H1 (cell line): ENCODE results near the gene MARS1. TPM values are rescaled to one million over a fixed set of nuclear protein-coding genes. Genes with fewer than 3 reads are reported as not detected.

Source experiments
- CTCF ChIA-PET: fragments of 300-600 bp; sonication (Branson Sonifier 250); formaldehyde crosslinking; loops from one replicate; lab custom pipeline; 2021; ENCODE audit not compliant: partially characterized antibody; lab: Charles Lee
- POLR2A ChIA-PET: fragments of 300-600 bp; sonication (Branson Sonifier 250); formaldehyde crosslinking; loops from one replicate; lab custom pipeline; 2021; ENCODE audit warnings: inconsistent platforms; ENCODE audit not compliant: partially characterized antibody; lab: Charles Lee
- DNase-seq, 2 experiments: peaks; one replicate each; pipeline versions ENCODE4 v3.0.0 to v3.0.0-alpha.2; 2010 to 2022; ENCODE audit warnings: low spot score in 2 of 2, low read depth in 1 of 2, mixed read lengths in 1 of 2
- FAIRE-seq: peaks from 2 replicates; lab custom pipeline; 2011; peaks lifted over from hg19 to GRCh38; lab: Jason Lieb, UNC
- H2AFZ ChIP-seq: 2 replicates; pipeline ENCODE4 v1.8.1; 2012; ENCODE audit warnings: low read length, inconsistent platforms
- H2AK5ac ChIP-seq: 2 replicates; pipeline ENCODE4 v1.6.1; 2013; ENCODE audit warnings: low read depth, low read length
- H2BK120ac ChIP-seq: replicated peaks from 2 replicates; pipeline ENCODE3; 2013; ENCODE audit warnings: low read depth, low read length, inconsistent platforms
- H2BK12ac ChIP-seq: 2 replicates; pipeline ENCODE4 v1.6.1; 2013; ENCODE audit warnings: low read depth, low read length
- H2BK15ac ChIP-seq: 2 replicates; pipeline ENCODE4 v1.6.1; 2013; ENCODE audit warnings: low read length
- H2BK20ac ChIP-seq: 2 replicates; pipeline ENCODE4 v1.6.1; 2013; ENCODE audit warnings: low read length
- H2BK5ac ChIP-seq: 2 replicates; pipeline ENCODE4 v1.6.1; 2013; ENCODE audit warnings: low read depth, low read length
- H3K14ac ChIP-seq: 2 replicates; pipeline ENCODE4 v1.6.1; 2013; ENCODE audit warnings: inconsistent platforms; ENCODE audit not compliant: insufficient read length
- H3K18ac ChIP-seq: 2 replicates; pipeline ENCODE4 v1.6.1; 2013; ENCODE audit warnings: low read length; ENCODE audit errors: extremely low read depth
- H3K23ac ChIP-seq: 2 replicates; pipeline ENCODE4 v1.6.1; 2013; ENCODE audit warnings: inconsistent platforms; ENCODE audit not compliant: insufficient read length
- H3K23me2 ChIP-seq: 2 replicates; pipeline ENCODE4 v1.6.1; 2013; ENCODE audit warnings: low read depth, low read length
- H3K27ac ChIP-seq: 2 replicates; pipeline ENCODE4 v1.6.1; 2011; ENCODE audit warnings: low read depth, low read length, inconsistent platforms
- H3K27me3 ChIP-seq, 4 experiments: replicated peaks in 1 of 4; 1 replicate in 1 of 4; 2 replicates in 3 of 4; pipeline versions ENCODE4 v1.6.1 to v1.8.1; 2011 to 2013; ENCODE audit warnings: low read length in 3 of 4, mild to moderate bottlenecking in 3 of 4, inconsistent platforms in 2 of 4, mixed read lengths in 2 of 4, moderate library complexity in 1 of 4; ENCODE audit not compliant: control insufficient read depth in 3 of 4, insufficient read depth in 3 of 4; ENCODE audit errors: extremely low read depth in 1 of 4
- H3K36me3 ChIP-seq, 4 experiments: 2 replicates each; pipeline versions ENCODE4 v1.6.1 to v1.8.1; 2011 to 2013; ENCODE audit warnings: mild to moderate bottlenecking in 4 of 4, low read length in 3 of 4, moderate library complexity in 2 of 4, control low read depth in 1 of 4, inconsistent platforms in 1 of 4; ENCODE audit not compliant: insufficient read depth in 4 of 4, control insufficient read depth in 2 of 4
- H3K4ac ChIP-seq: replicated peaks from 2 replicates; pipeline ENCODE3; 2013; ENCODE audit warnings: low read length, low read depth, mixed read lengths, inconsistent platforms; ENCODE audit not compliant: insufficient read length
- H3K4me1 ChIP-seq, 4 experiments: replicated peaks in 1 of 4; 1 replicate in 1 of 4; 2 replicates in 3 of 4; pipeline versions ENCODE4 v1.6.1 to v1.8.1; 2011 to 2013; ENCODE audit warnings: low read length in 3 of 4, inconsistent platforms in 2 of 4, mixed read lengths in 1 of 4; ENCODE audit not compliant: insufficient read depth in 4 of 4, control insufficient read depth in 3 of 4
- H3K4me2 ChIP-seq, 2 experiments: 2 replicates each; pipeline versions ENCODE4 v1.6.1 to v1.8.1; 2011 to 2013; ENCODE audit warnings: low read depth in 2 of 2, low read length in 2 of 2, control low read depth in 1 of 2, inconsistent platforms in 1 of 2, mild to moderate bottlenecking in 1 of 2; ENCODE audit not compliant: insufficient read depth in 1 of 2
- H3K4me3 ChIP-seq, 4 experiments: fragments of 200-600, 300-600 bp in 1 of 4; sonication (generic), shearing (Covaris generic), sonication (Bioruptor Twin) in 1 of 4; 2 replicates each; pipeline versions ENCODE4 v1.5.1 to v1.8.1; 2011 to 2016; ENCODE audit warnings: low read length in 4 of 4, low read depth in 3 of 4, control low read depth in 2 of 4, inconsistent platforms in 2 of 4, mild to moderate bottlenecking in 2 of 4, mixed read lengths in 1 of 4, moderate library complexity in 1 of 4; ENCODE audit not compliant: insufficient read depth in 2 of 4; ENCODE audit errors: extremely low read depth in 1 of 4
- H3K56ac ChIP-seq: replicated peaks from 2 replicates; pipeline ENCODE3; 2013; ENCODE audit warnings: low read depth, mild to moderate bottlenecking, mixed read lengths, low read length, inconsistent platforms; ENCODE audit not compliant: insufficient read length
- H3K79me1 ChIP-seq: 2 replicates; pipeline ENCODE4 v1.6.1; 2013; ENCODE audit warnings: low read depth, low read length, control low read depth
- H3K79me2 ChIP-seq, 2 experiments: 2 replicates each; pipeline versions ENCODE4 v1.6.1 to v1.8.1; 2012 to 2013; ENCODE audit warnings: low read length in 2 of 2, mild to moderate bottlenecking in 2 of 2, inconsistent platforms in 1 of 2; ENCODE audit not compliant: insufficient read depth in 2 of 2, control insufficient read depth in 1 of 2
- H3K9ac ChIP-seq, 4 experiments: replicated peaks in 1 of 4; 1 replicate in 1 of 4; 2 replicates in 3 of 4; pipeline versions ENCODE4 v1.6.1 to v1.8.1; 2011 to 2013; ENCODE audit warnings: low read depth in 3 of 4, low read length in 3 of 4, control low read depth in 2 of 4, mild to moderate bottlenecking in 2 of 4, moderate library complexity in 2 of 4, inconsistent platforms in 1 of 4; ENCODE audit errors: extremely low read depth in 1 of 4
- H3K9me3 ChIP-seq, 2 experiments: 2 replicates each; pipeline versions ENCODE4 v1.6.1 to v1.8.1; 2012 to 2013; ENCODE audit warnings: mild to moderate bottlenecking in 2 of 2, moderate library complexity in 2 of 2, control low read depth in 1 of 2, inconsistent platforms in 1 of 2, low read depth in 1 of 2, low read length in 1 of 2, mixed read lengths in 1 of 2; ENCODE audit not compliant: insufficient read depth in 2 of 2
- H4K20me1 ChIP-seq, 2 experiments: replicated peaks in 1 of 2; 2 replicates each; pipeline versions ENCODE3 to v1.8.1; 2011 to 2013; ENCODE audit warnings: inconsistent platforms in 2 of 2, low read length in 2 of 2, mild to moderate bottlenecking in 1 of 2; ENCODE audit not compliant: insufficient read depth in 2 of 2, control insufficient read depth in 1 of 2
- H4K5ac ChIP-seq: 2 replicates; pipeline ENCODE4 v1.6.1; 2013; ENCODE audit warnings: low read length, low read depth, mixed read lengths, inconsistent platforms; ENCODE audit not compliant: insufficient read length
- H4K8ac ChIP-seq: 2 replicates; pipeline ENCODE4 v1.8.0; 2013; ENCODE audit warnings: mild to moderate bottlenecking, moderate library complexity, low read length, inconsistent platforms; ENCODE audit not compliant: insufficient read depth; ENCODE audit errors: extremely low read depth
- H4K91ac ChIP-seq: replicated peaks from 2 replicates; pipeline ENCODE3; 2013; ENCODE audit warnings: low read length, mixed read lengths, inconsistent platforms; ENCODE audit not compliant: insufficient read length
- CBX8 ChIP-seq: fragments of 300-800, 300-1000 bp; sonication (generic); IDR thresholded peaks from 2 replicates; pipeline ENCODE4 v1.7.1; 2016; ENCODE audit warnings: low read depth, low read length, borderline replicate concordance
- CEBPB ChIP-seq: IDR thresholded peaks from 2 replicates; pipeline ENCODE4 v1.6.1; 2012; ENCODE audit warnings: low read depth, low read length
- CHD1 ChIP-seq: IDR thresholded peaks from 2 replicates; pipeline ENCODE4 v1.6.1; 2012; ENCODE audit warnings: low read depth, low read length, improper control_type of control experiment
- FOSL1 ChIP-seq: IDR thresholded peaks from 2 replicates; pipeline ENCODE4 v1.6.1; 2011; ENCODE audit warnings: mild to moderate bottlenecking, low read depth, low read length, moderate library complexity; ENCODE audit not compliant: insufficient read depth
- MAFK ChIP-seq: IDR thresholded peaks from 2 replicates; pipeline ENCODE4 v1.6.1; 2012; ENCODE audit warnings: low read depth, mild to moderate bottlenecking, improper control_type of control experiment, low read length
- RAD21 ChIP-seq, 2 experiments: IDR thresholded peaks in 1 of 2; conservative IDR thresholded peaks in 1 of 2; 2 replicates each; pipeline ENCODE4 v1.6.1; 2011; ENCODE audit warnings: low read depth in 2 of 2, low read length in 2 of 2, improper control_type of control experiment in 1 of 2, inconsistent platforms in 1 of 2, mild to moderate bottlenecking in 1 of 2, moderate library complexity in 1 of 2
- SAP30 ChIP-seq: fragments of 300-600 bp; sonication (generic); IDR thresholded peaks from 2 replicates; pipeline ENCODE4 v1.7.1; 2012; ENCODE audit warnings: low read length, moderate library complexity, mild to moderate bottlenecking, inconsistent platforms; ENCODE audit not compliant: insufficient read depth, insufficient replicate concordance
- TAF7 ChIP-seq: optimal IDR thresholded peaks from 2 replicates; pipeline ENCODE3; 2011; ENCODE audit warnings: low read depth, mild to moderate bottlenecking, inconsistent platforms, low read length, moderate library complexity, borderline replicate concordance
- YY1 ChIP-seq: IDR thresholded peaks from 2 replicates; pipeline ENCODE4 v1.6.1; 2011; ENCODE audit warnings: low read depth, mild to moderate bottlenecking, low read length
- WGBS, 2 experiments: shearing (Covaris generic) in 1 of 2; methylation state at CpG; one replicate each; pipeline versions ENCODE4 v1.1.6 to v1.1.7; 2013 to 2015; ENCODE audit warnings: low lambda C conversion rate in 2 of 2, mixed read lengths in 2 of 2, inconsistent platforms in 1 of 2, low coverage in 1 of 2, missing lambda C conversion rate in 1 of 2; ENCODE audit not compliant: insufficient replicate concordance in 2 of 2, insufficient coverage in 1 of 2, insufficient read length in 1 of 2; ENCODE audit errors: extremely low coverage in 1 of 2, missing lambda C conversion rate in 1 of 2; 5-methylcytosine and 5-hydroxymethylcytosine counted together
- polyA plus RNA-seq, 7 experiments: library from polyadenylated mRNA; depleted of rRNA in 3 of 7; stranded (reverse) in 5 of 7; unstranded in 2 of 7; fragments of >200 nt in 5 of 7; fragments of 200-250 nt in 2 of 7; gene quantifications; 1 replicate in 5 of 7; 2 replicates in 1 of 7; 4 replicates in 1 of 7; pipeline versions ENCODE4 v1.2.1 to v1.2.3, GENCODE V29; 2011 to 2013; ENCODE audit warnings: missing spikeins in 2 of 7, mixed read lengths in 2 of 7
- total RNA-seq: library from RNA; stranded (reverse); fragmentation: NEBNext Ultra II Directional; extraction: Animal tissue kit (Norgen Biotek cat#: 25700); gene quantifications from 2 replicates; pipeline ENCODE4 v1.2.1, GENCODE V29; 2021
- TF ChIP-seq, protein P1 (sequence below): IDR thresholded peaks from 2 replicates; pipeline ENCODE4 v1.6.1; 2011; ENCODE audit warnings: low read depth, mild to moderate bottlenecking, low read length; ENCODE audit not compliant: insufficient read depth

Gene MARS1
- total and polyA plus RNA-seq, 2 of the 8 experiments (the other 6 are each of a cell fraction or from before 2014, with no cell fraction given): 194 to 407 TPM

DNA sequence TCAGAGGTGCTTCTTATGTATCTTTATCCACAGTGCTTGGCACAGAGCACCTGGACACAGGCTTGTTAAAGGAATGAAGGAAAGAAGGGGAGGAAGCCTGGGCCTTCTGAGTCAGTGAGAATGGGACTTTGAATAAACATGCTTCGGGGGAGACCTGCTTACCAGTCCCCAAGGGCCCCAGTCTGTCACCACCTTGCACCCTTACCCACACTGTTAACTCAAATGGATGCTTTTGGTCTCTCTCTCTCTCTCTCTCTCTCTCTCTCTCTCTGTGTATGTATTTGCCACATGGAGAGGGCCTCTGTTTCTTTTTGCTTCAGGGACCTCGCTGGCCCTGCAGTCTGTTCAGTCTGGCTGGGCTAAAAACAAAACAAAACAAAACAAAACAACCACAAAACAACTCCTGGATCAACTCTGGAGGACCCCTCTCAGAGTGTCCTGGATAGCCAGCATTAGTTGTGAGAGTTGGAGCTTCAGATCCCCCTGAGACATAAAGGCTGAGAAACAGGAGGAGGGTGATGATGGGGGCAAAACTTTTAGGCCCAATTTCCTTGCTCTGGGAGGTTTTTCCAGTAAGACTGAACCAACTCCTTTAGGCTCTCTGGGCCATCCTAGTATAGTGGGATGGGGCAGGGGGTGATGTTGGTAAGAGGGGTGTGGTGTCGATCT, 63.9 kb downstream of the MARS1 start:
- Histone ChIP-seq H2BK12ac (no peak overlapping the region), H3K9me3 (no peaks in the 10 kb centered on the region), H2BK5ac (no peak overlapping the region), H3K18ac (no peak overlapping the region; the same call in 1 of the 2 replicates), H4K91ac (no peak overlapping the region), H2AK5ac (no peak overlapping the region), H3K4me3 (peak overlapping the region in 2 of 4 experiments; percentile 11 to 96; a peak in 2 of 8 replicates), H3K79me1 (peaks cover 10% of the 10 kb centered on the region), H3K56ac (no peak overlapping the region), H2BK120ac (no peak overlapping the region), H3K9ac (0 out of 7 replicates have a peak overlapping the region, but pooled peaks of 1 of the 4 experiments have one; percentile 22), H2BK15ac (no peak overlapping the region), H3K23me2 (peaks cover 13% of the 10 kb centered on the region), H3K27me3 (peaks cover 0 to 5% (median 3%) of the 10 kb centered on the region in 4 experiments; a peak in 2 of 7 replicates), H4K5ac (no peak overlapping the region), H2AFZ (no peak overlapping the region), H3K4ac (no peak overlapping the region), H3K27ac (no peak overlapping the region), H4K20me1 (peaks cover 7 to 9% of the 10 kb centered on the region in 2 experiments), H3K23ac (no peak overlapping the region), H2BK20ac (no peak overlapping the region), H4K8ac (no peak overlapping the region), H3K4me1 (peaks cover 4 to 20% (median 11%) of the 10 kb centered on the region in 4 experiments; a peak in 6 of 7 replicates), H3K4me2 (peak overlapping the region; percentile 40 to 69; a peak in 3 of 4 replicates), H3K14ac (no peak overlapping the region), H3K79me2 (peaks cover 0 to 34% of the 10 kb centered on the region in 2 experiments; a peak in 2 of 4 replicates), H3K36me3 (no peaks in the 10 kb centered on the region; a peak in 1 of 8 replicates)
- FAIRE-seq (no peak), DNase-seq (no peak)
- CTCF ChIA-PET: interaction anchor here (0.6 to 3.1 kb wide), 6 partner anchors 11 to 184 kb away, joined by 3 to 26 read pairs (median 3); no protein-coding TSS in a partner anchor
- WGBS, 2 experiments: 81% methylated on average over 3 of the region's 3 CpGs; no CpG with 5 or more reads in 1 of the 2 experiments
- POLR2A ChIA-PET: interaction anchor here (0.9 to 2.5 kb wide), 7 partner anchors 13 to 93 kb away, joined by 3 to 9 read pairs (median 3); partner anchors contain the start of gene DDIT3
- TF ChIP-seq CBX8 (no peak), TAF7 (no peak), RAD21 (IDR thresholded peaks at IDR 0.05 in 1 of 2, conservative IDR thresholded peaks at IDR 0.05 in 1 of 2; ENCODE audit: low read depth in 2 of 2, low read length in 2 of 2) (no peak), FOSL1 (no peak), SAP30 (no peak), CHD1 (no peak), YY1 (no peak), CEBPB (no peak), MAFK (no peak)
- TF ChIP-seq, protein P1, sequence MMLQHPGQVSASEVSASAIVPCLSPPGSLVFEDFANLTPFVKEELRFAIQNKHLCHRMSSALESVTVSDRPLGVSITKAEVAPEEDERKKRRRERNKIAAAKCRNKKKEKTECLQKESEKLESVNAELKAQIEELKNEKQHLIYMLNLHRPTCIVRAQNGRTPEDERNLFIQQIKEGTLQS: no peak
